ENCODE data around the gene DGKB. TPM values are rescaled to one million over a fixed set of nuclear protein-coding genes. Genes with fewer than 3 reads are reported as not detected.

Gene DGKB
- total and polyA plus RNA-seq, 2 donors (not counting 1 experiment from before 2014, with no cell fraction given): 0.31 TPM; not detected in 1

- Histone ChIP-seq H3K4me1 (ENCODE audit: control insufficient read depth, extremely low read depth, insufficient read depth, low read length) (no peaks in the 10 kb centered on the region), H3K4me3 (replicated peaks in 1 of 4; ENCODE audit: control extremely low read depth in 1 of 4, insufficient read depth in 1 of 4, low read depth in 3 of 4, low read length in 4 of 4) (no peak overlapping the region), H3K9ac (ENCODE audit: insufficient read depth, low read length) (no peak overlapping the region), H3K9me3 (ENCODE audit: control insufficient read depth, insufficient read depth, low read depth, low read length) (no peaks in the 10 kb centered on the region), H3K36me3 (ENCODE audit: control insufficient read depth, insufficient read depth, low read length) (no peaks in the 10 kb centered on the region), H4K20me1 (ENCODE audit: control insufficient read depth, extremely low read depth, insufficient read depth, low read length) (no peaks in the 10 kb centered on the region), H3K4me2 (ENCODE audit: extremely low read depth, insufficient read depth, low read length) (no peak overlapping the region), H2AFZ (ENCODE audit: low read length) (no peak overlapping the region), H3K27ac (ENCODE audit: insufficient read depth, low read length) (no peak overlapping the region), H3K79me2 (ENCODE audit: control insufficient read depth, insufficient read depth, low read length) (no peaks in the 10 kb centered on the region), H3K27me3 (ENCODE audit: control insufficient read depth, insufficient read depth, low read length) (no peaks in the 10 kb centered on the region)
- no peak for DNase-seq (ENCODE audit: low read depth in 2 of 2)
- TF ChIP-seq CTCF (conservative IDR thresholded peaks at IDR 0.05 in 1 of 2, IDR thresholded peaks at IDR 0.05 in 1 of 2; ENCODE audit: low read depth in 1 of 2, low read length in 2 of 2) (no peak), EZH2 (IDR thresholded peaks at IDR 0.05; ENCODE audit: low read length, missing control alignments) (no peak)
Observed at GRCh38 chr7:14260011-14260410, 642.5 kb downstream of the DGKB start.

- no peak overlapping the region for H2AFZ ChIP-seq (ENCODE audit: low read length)
- no peak overlapping the region for H3K9ac ChIP-seq (ENCODE audit: insufficient read depth, low read length)
- no peaks in the 10 kb centered on the region for H3K4me1 ChIP-seq (ENCODE audit: control insufficient read depth, extremely low read depth, insufficient read depth, low read length)
- no peak overlapping the region for H3K4me2 ChIP-seq (ENCODE audit: extremely low read depth, insufficient read depth, low read length)
- no peak overlapping the region for H3K27ac ChIP-seq (ENCODE audit: insufficient read depth, low read length)
- H4K20me1 ChIP-seq (ENCODE audit: control insufficient read depth, extremely low read depth, insufficient read depth, low read length): no peaks in the 10 kb centered on the region
- H3K36me3 ChIP-seq (ENCODE audit: control insufficient read depth, insufficient read depth, low read length): no peaks in the 10 kb centered on the region
- TF ChIP-seq CTCF (conservative IDR thresholded peaks at IDR 0.05 in 1 of 2, IDR thresholded peaks at IDR 0.05 in 1 of 2; ENCODE audit: low read depth in 1 of 2, low read length in 2 of 2) (no peak), EZH2 (IDR thresholded peaks at IDR 0.05; ENCODE audit: low read length, missing control alignments) (no peak)
- no peaks in the 10 kb centered on the region for H3K27me3 ChIP-seq (ENCODE audit: control insufficient read depth, insufficient read depth, low read length)
- no peak for DNase-seq (ENCODE audit: low read depth in 2 of 2)
- H3K79me2 ChIP-seq (ENCODE audit: control insufficient read depth, insufficient read depth, low read length): no peaks in the 10 kb centered on the region
- no peaks in the 10 kb centered on the region for H3K9me3 ChIP-seq (ENCODE audit: control insufficient read depth, insufficient read depth, low read depth, low read length)
- no peak overlapping the region for H3K4me3 ChIP-seq (replicated peaks in 1 of 4; ENCODE audit: control extremely low read depth in 1 of 4, insufficient read depth in 1 of 4, low read depth in 3 of 4, low read length in 4 of 4)
Observed at GRCh38 chr7:14258861-14259260, 643.7 kb downstream of the DGKB start.

DNA sequence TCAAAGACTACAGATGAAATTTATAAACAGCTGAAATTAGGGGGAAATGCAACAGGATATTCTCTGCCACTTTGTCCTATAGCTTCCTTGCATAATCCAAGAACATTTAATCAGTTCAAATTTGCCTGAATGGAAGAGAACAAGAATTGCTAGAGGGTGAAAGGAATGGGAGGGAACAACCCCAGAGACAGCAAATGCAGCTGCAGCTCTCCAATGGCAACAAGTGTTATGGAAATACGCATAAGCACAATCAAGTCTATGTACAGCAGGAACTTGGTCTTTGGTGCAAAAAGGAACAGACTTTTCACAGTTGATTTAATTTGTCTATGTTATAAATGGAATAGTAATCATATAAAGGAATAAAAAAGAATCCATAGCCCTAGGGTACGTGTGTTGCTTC is 644.1 kb downstream of the DGKB start:
- Histone ChIP-seq H3K9me3 (ENCODE audit: control insufficient read depth, insufficient read depth, low read depth, low read length) (no peaks in the 10 kb centered on the region), H3K36me3 (ENCODE audit: control insufficient read depth, insufficient read depth, low read length) (no peaks in the 10 kb centered on the region), H3K4me2 (ENCODE audit: extremely low read depth, insufficient read depth, low read length) (no peak overlapping the region), H3K4me3 (replicated peaks in 1 of 4; ENCODE audit: control extremely low read depth in 1 of 4, insufficient read depth in 1 of 4, low read depth in 3 of 4, low read length in 4 of 4) (no peak overlapping the region), H3K27me3 (ENCODE audit: control insufficient read depth, insufficient read depth, low read length) (no peaks in the 10 kb centered on the region), H3K27ac (ENCODE audit: insufficient read depth, low read length) (no peak overlapping the region), H2AFZ (ENCODE audit: low read length) (no peak overlapping the region), H3K9ac (ENCODE audit: insufficient read depth, low read length) (no peak overlapping the region), H3K79me2 (ENCODE audit: control insufficient read depth, insufficient read depth, low read length) (no peaks in the 10 kb centered on the region), H4K20me1 (ENCODE audit: control insufficient read depth, extremely low read depth, insufficient read depth, low read length) (no peaks in the 10 kb centered on the region), H3K4me1 (ENCODE audit: control insufficient read depth, extremely low read depth, insufficient read depth, low read length) (no peaks in the 10 kb centered on the region)
- TF ChIP-seq EZH2 (IDR thresholded peaks at IDR 0.05; ENCODE audit: low read length, missing control alignments) (no peak), CTCF (conservative IDR thresholded peaks at IDR 0.05 in 1 of 2, IDR thresholded peaks at IDR 0.05 in 1 of 2; ENCODE audit: low read depth in 1 of 2, low read length in 2 of 2) (no peak)
- no peak for DNase-seq (ENCODE audit: low read depth in 2 of 2)
